ENCODE measurements around the gene INSC. TPM values are rescaled to one million over a fixed set of nuclear protein-coding genes. Genes with fewer than 3 reads are reported as not detected.

INSC gene
- total and polyA plus RNA-seq, 9 of the 15 experiments (the other 6 are each of a cell fraction or from before 2014, with no cell fraction given), result not detected

DNA sequence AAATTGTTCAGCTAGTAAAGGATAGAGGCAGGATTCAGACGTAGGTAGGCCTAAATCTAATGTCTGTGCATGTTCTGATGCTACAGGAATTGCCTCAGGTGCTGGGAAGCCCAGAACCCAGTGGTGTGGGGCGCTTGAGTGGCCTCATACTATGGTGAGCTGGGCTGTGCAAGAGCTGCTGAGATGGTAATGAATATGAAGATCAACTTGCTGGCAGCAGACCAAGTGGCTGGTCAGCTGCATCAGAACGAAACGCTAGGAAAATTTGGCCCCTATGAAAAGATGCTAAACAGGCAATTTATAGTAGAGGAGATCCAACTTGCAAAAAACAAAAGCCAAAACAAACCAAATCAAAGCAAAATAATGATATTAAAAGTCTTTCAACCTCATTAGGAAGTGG lies 102.7 kb downstream of the INSC start:
- DNase-seq (ENCODE audit: extremely low read depth in 1 of 4, low spot score in 3 of 4) (no peak), ATAC-seq (no peak), FAIRE-seq (no peak)
- intact Hi-C loops (cut with micrococcal nuclease), result no loop called here
- Histone ChIP-seq H3K9me1 (ENCODE audit: control insufficient read depth, insufficient read depth, low read length) (no peaks in the 10 kb centered on the region), H3K4me1 (replicated peaks in 1 of 2; ENCODE audit: control insufficient read depth in 2 of 2, insufficient read depth in 2 of 2, low read length in 2 of 2) (no peaks in the 10 kb centered on the region), H3K36me3 (ENCODE audit: control insufficient read depth, insufficient read depth, low read length) (no peaks in the 10 kb centered on the region), H3K27me3 (ENCODE audit: control insufficient read depth in 2 of 2, insufficient read depth in 2 of 2, low read length in 2 of 2) (no peaks in the 10 kb centered on the region; a peak in 2 of 5 replicates), H3K4me2 (ENCODE audit: insufficient read depth, low read length) (no peak overlapping the region), H3K4me3 (no peak overlapping the region), H4K20me1 (replicated peaks; ENCODE audit: control insufficient read depth, insufficient read depth, low read length) (no peaks in the 10 kb centered on the region), H2AFZ (ENCODE audit: low read depth, low read length) (no peak overlapping the region), H3K9me3 (replicated peaks; ENCODE audit: control insufficient read depth, insufficient read depth, low read depth, low read length) (no peaks in the 10 kb centered on the region), H3K27ac (ENCODE audit: extremely low read depth, low read depth, low read length) (no peak overlapping the region), H3K79me2 (ENCODE audit: control insufficient read depth, insufficient read depth, low read length) (no peaks in the 10 kb centered on the region), H3K9ac (ENCODE audit: insufficient read depth in 1 of 2, low read depth in 2 of 2, low read length in 2 of 2) (no peak overlapping the region)
- no TSS peak for BruUV-seq (replicated peaks)
- in situ Hi-C loops (cut with MboI), result no loop called here
- ChIA-PET POLR2A (no interaction called here), CTCF (ENCODE audit: low intra/inter-chr PET ratio) (interaction anchor here (1.3 kb wide), 1 partner anchor 428 kb away, joined by 6 read pairs; no protein-coding TSS in a partner anchor)
- WGBS (ENCODE audit: insufficient coverage, low coverage, missing lambda C conversion rate), result 0% methylated on average over 4 of the region's 4 CpGs
- no peak for TF ChIP-seq HNRNPH1 (optimal IDR thresholded peaks at IDR 0.05; ENCODE audit: low read depth, low read length)
- TF ChIP-seq POU5F1 (IDR thresholded peaks at IDR 0.05; ENCODE audit: borderline replicate concordance, low read depth, low read length, partially characterized antibody), result no peak

DNA sequence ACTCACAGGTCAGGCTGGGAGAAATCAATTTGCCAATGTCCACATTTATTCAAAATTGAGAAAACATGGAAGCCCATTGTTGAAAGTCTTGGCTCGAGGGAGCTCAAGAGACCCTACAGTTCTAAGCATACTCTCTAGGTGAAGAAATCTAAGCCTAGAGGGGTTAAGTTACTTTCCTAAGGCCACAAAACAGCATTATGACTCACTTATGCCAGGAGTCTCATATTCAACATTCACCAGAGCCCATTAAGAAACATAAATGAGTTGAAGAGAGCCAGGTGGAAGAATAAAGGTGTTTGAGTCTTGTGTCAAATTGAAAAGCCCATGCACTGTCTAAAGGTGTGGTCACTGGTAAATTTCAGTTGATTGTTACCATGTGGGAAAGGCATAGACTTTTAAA lies 108.1 kb downstream of the INSC start:
- in situ Hi-C loops (cut with MboI), result no loop called here
- Histone ChIP-seq H3K4me3 (no peak overlapping the region), H3K4me1 (replicated peaks in 1 of 2; ENCODE audit: control insufficient read depth in 2 of 2, insufficient read depth in 2 of 2, low read length in 2 of 2) (no peaks in the 10 kb centered on the region), H3K36me3 (ENCODE audit: control insufficient read depth, insufficient read depth, low read length) (no peaks in the 10 kb centered on the region), H3K27ac (ENCODE audit: extremely low read depth, low read depth, low read length) (no peak overlapping the region), H2AFZ (ENCODE audit: low read depth, low read length) (no peak overlapping the region), H3K9me3 (replicated peaks; ENCODE audit: control insufficient read depth, insufficient read depth, low read depth, low read length) (no peaks in the 10 kb centered on the region), H3K9ac (ENCODE audit: insufficient read depth in 1 of 2, low read depth in 2 of 2, low read length in 2 of 2) (no peak overlapping the region), H3K79me2 (ENCODE audit: control insufficient read depth, insufficient read depth, low read length) (no peaks in the 10 kb centered on the region), H4K20me1 (replicated peaks; ENCODE audit: control insufficient read depth, insufficient read depth, low read length) (no peaks in the 10 kb centered on the region), H3K27me3 (ENCODE audit: control insufficient read depth in 2 of 2, insufficient read depth in 2 of 2, low read length in 2 of 2) (no peaks in the 10 kb centered on the region; a peak in 2 of 5 replicates), H3K4me2 (ENCODE audit: insufficient read depth, low read length) (no peak overlapping the region), H3K9me1 (ENCODE audit: control insufficient read depth, insufficient read depth, low read length) (no peaks in the 10 kb centered on the region)
- DNase-seq (ENCODE audit: extremely low read depth in 1 of 4, low spot score in 3 of 4), result no peak
- WGBS (ENCODE audit: insufficient coverage, low coverage, missing lambda C conversion rate), result 0% methylated on average over 1 of the region's 1 CpG
- ATAC-seq, result no peak
- intact Hi-C loops (cut with micrococcal nuclease), result no loop called here
- FAIRE-seq, result no peak
- no TSS peak for BruUV-seq (replicated peaks)
- POLR2A ChIA-PET, result no interaction called here
- CTCF ChIA-PET (ENCODE audit: low intra/inter-chr PET ratio), result no interaction called here
- no peak for TF ChIP-seq ZNF561 (CRISPR knock-in tag; conservative IDR thresholded peaks at IDR 0.05)
- no peak for TF ChIP-seq FOXA3 (CRISPR knock-in tag; conservative IDR thresholded peaks at IDR 0.05 in 1 of 2, IDR thresholded peaks at IDR 0.05 in 1 of 2)
- TF ChIP-seq SETDB1 (IDR thresholded peaks at IDR 0.05; ENCODE audit: low read length), result no peak
- TF ChIP-seq, protein P1, sequence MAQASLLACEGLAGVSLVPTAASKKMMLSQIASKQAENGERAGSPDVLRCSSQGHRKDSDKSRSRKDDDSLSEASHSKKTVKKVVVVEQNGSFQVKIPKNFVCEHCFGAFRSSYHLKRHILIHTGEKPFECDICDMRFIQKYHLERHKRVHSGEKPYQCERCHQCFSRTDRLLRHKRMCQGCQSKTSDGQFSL (CRISPR knock-in tag; IDR thresholded peaks at IDR 0.05), result no peak
- TF ChIP-seq, protein P1 (tag; IDR thresholded peaks at IDR 0.05), result no peak
- no peak for TF ChIP-seq ELF1 (tag; IDR thresholded peaks at IDR 0.05)
- TF ChIP-seq ZNF75A (CRISPR knock-in tag; IDR thresholded peaks at IDR 0.05), result no peak
- TF ChIP-seq, protein P2, sequence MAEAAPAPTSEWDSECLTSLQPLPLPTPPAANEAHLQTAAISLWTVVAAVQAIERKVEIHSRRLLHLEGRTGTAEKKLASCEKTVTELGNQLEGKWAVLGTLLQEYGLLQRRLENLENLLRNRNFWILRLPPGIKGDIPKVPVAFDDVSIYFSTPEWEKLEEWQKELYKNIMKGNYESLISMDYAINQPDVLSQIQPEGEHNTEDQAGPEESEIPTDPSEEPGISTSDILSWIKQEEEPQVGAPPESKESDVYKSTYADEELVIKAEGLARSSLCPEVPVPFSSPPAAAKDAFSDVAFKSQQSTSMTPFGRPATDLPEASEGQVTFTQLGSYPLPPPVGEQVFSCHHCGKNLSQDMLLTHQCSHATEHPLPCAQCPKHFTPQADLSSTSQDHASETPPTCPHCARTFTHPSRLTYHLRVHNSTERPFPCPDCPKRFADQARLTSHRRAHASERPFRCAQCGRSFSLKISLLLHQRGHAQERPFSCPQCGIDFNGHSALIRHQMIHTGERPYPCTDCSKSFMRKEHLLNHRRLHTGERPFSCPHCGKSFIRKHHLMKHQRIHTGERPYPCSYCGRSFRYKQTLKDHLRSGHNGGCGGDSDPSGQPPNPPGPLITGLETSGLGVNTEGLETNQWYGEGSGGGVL (CRISPR knock-in tag; IDR thresholded peaks at IDR 0.05), result no peak
- no peak for TF ChIP-seq ASH1L (IDR thresholded peaks at IDR 0.05; ENCODE audit: borderline replicate concordance, low read depth, partially characterized antibody)
- no peak for TF ChIP-seq KAT7 (CRISPR knock-in tag; IDR thresholded peaks at IDR 0.05; ENCODE audit: borderline replicate concordance)
